Activated CD4-positive, CD25-positive, alpha-beta regulatory T cell treated with anti-CD3 and anti-CD28 coated beads, Interleukin-2, amount 50 U/mL, for 16 hours (primary cell): ENCODE data around the gene KLF2.
"Not testable (repeated sequence)": the region's sequence is repeated elsewhere in the genome, so short reads cannot be mapped to it uniquely, and the experiment has no call there.

ENCODE experiments used
- DNase-seq: peaks from one replicate; pipeline ENCODE4 v3.0.0-alpha.2; 2020; ENCODE audit warnings: low read depth, low spot score

The KLF2 gene

GRCh38 chr19:16336571-16336970 lies 11.9 kb downstream of the KLF2 start:
- DNase-seq = no peak

- DNase-seq = no peak
Measured at GRCh38 chr19:16337809-16338469, 13.3 kb downstream of the KLF2 start.

GRCh38 chr19:16338470-16339360 lies 14.1 kb downstream of the KLF2 start:
- DNase-seq = no peak

GRCh38 chr19:16339361-16339725 lies 14.7 kb downstream of the KLF2 start:
- DNase-seq = no peak

- DNase-seq = no peak
Measured at GRCh38 chr19:16340092-16340491, 15.5 kb downstream of the KLF2 start.

GRCh38 chr19:16340654-16341053 lies 16.0 kb downstream of the KLF2 start:
- DNase-seq = no peak

GRCh38 chr19:16342002-16342715 lies 17.5 kb downstream of the KLF2 start:
- DNase-seq = no peak

GRCh38 chr19:16343156-16343555 lies 18.5 kb downstream of the KLF2 start:
- DNase-seq = no peak

GRCh38 chr19:16345457-16345856 lies 20.8 kb downstream of the KLF2 start:
- no peak for DNase-seq

GRCh38 chr19:16347099-16347498 lies 22.5 kb downstream of the KLF2 start:
- not testable (repeated sequence) for DNase-seq

GRCh38 chr19:16347706-16348105 lies 23.1 kb downstream of the KLF2 start:
- DNase-seq = no peak

GRCh38 chr19:16349551-16350152 lies 25.0 kb downstream of the KLF2 start:
- DNase-seq = no peak

GRCh38 chr19:16351133-16351809 lies 26.6 kb downstream of the KLF2 start:
- DNase-seq = no peak

- DNase-seq = no peak
Measured at GRCh38 chr19:16355293-16356043, 30.8 kb downstream of the KLF2 start.

- no peak for DNase-seq
Measured at GRCh38 chr19:16358456-16358855, 33.8 kb downstream of the KLF2 start.

- DNase-seq = no peak
Measured at GRCh38 chr19:16359074-16359473, 34.4 kb downstream of the KLF2 start.

GRCh38 chr19:16359964-16360363 lies 35.3 kb downstream of the KLF2 start:
- DNase-seq = no peak

GRCh38 chr19:16360738-16361137 lies 36.1 kb downstream of the KLF2 start:
- DNase-seq = no peak

GRCh38 chr19:16361254-16361653 lies 36.6 kb downstream of the KLF2 start:
- DNase-seq = no peak

GRCh38 chr19:16361926-16362325 lies 37.3 kb downstream of the KLF2 start:
- no peak for DNase-seq
